ENCODE results near the gene ST7. TPM values are rescaled to one million over a fixed set of nuclear protein-coding genes. Genes with fewer than 3 reads are reported as not detected.

ST7 gene
- total RNA-seq, 1 donor from 2014 or later = 107 TPM

DNA sequence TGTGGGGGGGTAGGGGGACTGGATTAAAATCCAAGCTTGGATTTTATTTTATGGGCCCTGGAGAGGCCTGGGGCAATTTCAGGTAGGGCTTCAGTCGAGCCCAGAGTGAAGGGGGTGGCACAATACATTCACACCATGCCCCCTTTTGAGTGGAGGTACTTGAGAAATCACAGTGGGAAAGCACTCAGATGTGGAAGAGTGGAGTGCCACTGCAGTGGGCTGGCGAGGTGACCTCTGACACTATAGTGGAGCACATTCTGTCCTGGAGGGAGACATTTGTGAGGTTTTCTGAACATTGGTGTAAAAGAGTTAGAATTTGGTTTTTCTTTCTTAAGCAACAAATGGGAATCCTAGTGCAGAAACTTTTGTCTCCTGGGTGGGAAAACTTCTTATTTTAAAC, 226.4 kb downstream of the ST7 start:
- Mint-ChIP-seq H3K27ac (ENCODE audit: unreplicated experiment) (no peak overlapping the region), H3K4me3 (ENCODE audit: unreplicated experiment) (no peak overlapping the region), H3K27me3 (ENCODE audit: unreplicated experiment) (no peaks in the 10 kb centered on the region), H3K9me3 (ENCODE audit: unreplicated experiment) (peaks cover 3% of the 10 kb centered on the region), H3K36me3 (ENCODE audit: unreplicated experiment) (peaks cover 4% of the 10 kb centered on the region), H3K4me1 (ENCODE audit: low read depth, unreplicated experiment) (peaks cover 3% of the 10 kb centered on the region)
- DNase-seq = no peak
- TF ChIP-seq, protein P1, sequence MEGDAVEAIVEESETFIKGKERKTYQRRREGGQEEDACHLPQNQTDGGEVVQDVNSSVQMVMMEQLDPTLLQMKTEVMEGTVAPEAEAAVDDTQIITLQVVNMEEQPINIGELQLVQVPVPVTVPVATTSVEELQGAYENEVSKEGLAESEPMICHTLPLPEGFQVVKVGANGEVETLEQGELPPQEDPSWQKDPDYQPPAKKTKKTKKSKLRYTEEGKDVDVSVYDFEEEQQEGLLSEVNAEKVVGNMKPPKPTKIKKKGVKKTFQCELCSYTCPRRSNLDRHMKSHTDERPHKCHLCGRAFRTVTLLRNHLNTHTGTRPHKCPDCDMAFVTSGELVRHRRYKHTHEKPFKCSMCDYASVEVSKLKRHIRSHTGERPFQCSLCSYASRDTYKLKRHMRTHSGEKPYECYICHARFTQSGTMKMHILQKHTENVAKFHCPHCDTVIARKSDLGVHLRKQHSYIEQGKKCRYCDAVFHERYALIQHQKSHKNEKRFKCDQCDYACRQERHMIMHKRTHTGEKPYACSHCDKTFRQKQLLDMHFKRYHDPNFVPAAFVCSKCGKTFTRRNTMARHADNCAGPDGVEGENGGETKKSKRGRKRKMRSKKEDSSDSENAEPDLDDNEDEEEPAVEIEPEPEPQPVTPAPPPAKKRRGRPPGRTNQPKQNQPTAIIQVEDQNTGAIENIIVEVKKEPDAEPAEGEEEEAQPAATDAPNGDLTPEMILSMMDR (IDR thresholded peaks at IDR 0.05; ENCODE audit: partially characterized antibody, unreplicated experiment) = no peak

DNA sequence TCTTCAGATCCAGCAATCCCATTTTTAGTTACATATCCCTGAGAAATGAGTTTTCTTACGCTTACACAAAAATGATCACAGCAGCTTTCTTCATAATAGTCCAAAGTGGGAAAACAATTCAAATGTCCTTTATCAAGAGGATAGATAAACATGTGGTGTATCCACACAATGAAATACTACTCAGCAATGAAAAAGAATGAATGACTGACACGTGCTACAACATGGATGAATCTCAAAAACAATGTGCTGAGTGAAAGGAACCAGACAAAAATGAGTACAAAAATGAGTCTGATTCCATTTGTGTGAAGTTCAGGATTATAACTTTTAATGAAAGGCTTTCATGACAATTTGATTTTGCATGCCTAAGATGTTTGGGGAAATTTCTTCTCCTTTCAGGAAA, 230.4 kb downstream of the ST7 start:
- peaks cover 3% of the 10 kb centered on the region for H3K9me3 Mint-ChIP-seq (ENCODE audit: unreplicated experiment)
- DNase-seq = no peak
- H3K36me3 Mint-ChIP-seq (ENCODE audit: unreplicated experiment) = peaks cover 4% of the 10 kb centered on the region
- peaks cover 10% of the 10 kb centered on the region for H3K4me1 Mint-ChIP-seq (ENCODE audit: low read depth, unreplicated experiment)
- TF ChIP-seq, protein P1 (IDR thresholded peaks at IDR 0.05; ENCODE audit: partially characterized antibody, unreplicated experiment) = no peak
- no peak overlapping the region for H3K4me3 Mint-ChIP-seq (ENCODE audit: unreplicated experiment)
- peaks cover 2% of the 10 kb centered on the region for H3K27me3 Mint-ChIP-seq (ENCODE audit: unreplicated experiment)
- no peak overlapping the region for H3K27ac Mint-ChIP-seq (ENCODE audit: unreplicated experiment)

DNA sequence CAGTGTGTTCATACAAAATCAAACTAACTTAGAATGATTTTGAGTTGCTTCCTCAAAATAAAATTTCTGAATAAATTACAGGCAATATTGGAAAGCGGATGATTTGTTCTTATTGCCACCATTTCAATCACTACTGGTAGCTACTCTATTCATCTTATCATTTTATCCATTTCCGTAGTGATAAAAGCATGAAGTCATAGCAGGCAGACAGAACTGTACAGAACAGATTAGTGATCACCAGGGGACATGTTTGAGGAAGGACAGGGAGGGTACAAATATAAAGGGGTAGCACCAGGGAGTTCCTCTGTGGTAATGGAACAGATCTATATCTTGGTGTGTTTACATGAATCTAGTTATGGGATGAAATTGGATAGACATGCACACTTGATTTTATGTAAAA, 231.1 kb downstream of the ST7 start:
- H3K36me3 Mint-ChIP-seq (ENCODE audit: unreplicated experiment) = peaks cover 4% of the 10 kb centered on the region
- no peak overlapping the region for H3K27ac Mint-ChIP-seq (ENCODE audit: unreplicated experiment)

DNA sequence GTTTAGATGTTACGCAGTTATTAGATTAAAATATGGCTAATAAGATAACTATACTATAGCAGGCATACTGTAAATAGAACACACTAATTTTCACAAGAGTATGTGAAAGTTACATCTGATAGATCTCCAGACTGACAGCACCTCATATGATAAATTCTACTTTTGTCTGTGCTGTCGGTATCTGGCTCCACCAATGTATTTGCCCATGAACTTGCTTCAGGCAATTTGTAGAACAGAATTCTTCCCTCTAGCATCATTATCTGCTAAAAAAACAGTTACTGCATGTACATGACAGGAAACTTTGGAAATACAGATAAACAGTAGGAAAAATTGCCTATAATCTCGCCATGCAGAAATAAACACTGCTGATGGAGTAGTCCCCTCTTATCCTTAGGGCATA, 231.8 kb downstream of the ST7 start:
- Mint-ChIP-seq H3K36me3 (ENCODE audit: unreplicated experiment) (peaks cover 4% of the 10 kb centered on the region), H3K4me3 (ENCODE audit: unreplicated experiment) (no peak overlapping the region), H3K27ac (ENCODE audit: unreplicated experiment) (no peak overlapping the region), H3K4me1 (ENCODE audit: low read depth, unreplicated experiment) (peaks cover 13% of the 10 kb centered on the region), H3K27me3 (ENCODE audit: unreplicated experiment) (peaks cover 2% of the 10 kb centered on the region), H3K9me3 (ENCODE audit: unreplicated experiment) (peaks cover 3% of the 10 kb centered on the region)
- TF ChIP-seq, protein P1 (IDR thresholded peaks at IDR 0.05; ENCODE audit: partially characterized antibody, unreplicated experiment) = no peak
- DNase-seq = no peak

More for the DNA sequence above, 231.1 kb downstream of the ST7 start:
- TF ChIP-seq, protein P1 (IDR thresholded peaks at IDR 0.05; ENCODE audit: partially characterized antibody, unreplicated experiment) = no peak
- Mint-ChIP-seq H3K27me3 (ENCODE audit: unreplicated experiment) (peaks cover 2% of the 10 kb centered on the region), H3K9me3 (ENCODE audit: unreplicated experiment) (peaks cover 3% of the 10 kb centered on the region), H3K4me1 (ENCODE audit: low read depth, unreplicated experiment) (peaks cover 10% of the 10 kb centered on the region), H3K4me3 (ENCODE audit: unreplicated experiment) (no peak overlapping the region)
- DNase-seq = no peak

DNA sequence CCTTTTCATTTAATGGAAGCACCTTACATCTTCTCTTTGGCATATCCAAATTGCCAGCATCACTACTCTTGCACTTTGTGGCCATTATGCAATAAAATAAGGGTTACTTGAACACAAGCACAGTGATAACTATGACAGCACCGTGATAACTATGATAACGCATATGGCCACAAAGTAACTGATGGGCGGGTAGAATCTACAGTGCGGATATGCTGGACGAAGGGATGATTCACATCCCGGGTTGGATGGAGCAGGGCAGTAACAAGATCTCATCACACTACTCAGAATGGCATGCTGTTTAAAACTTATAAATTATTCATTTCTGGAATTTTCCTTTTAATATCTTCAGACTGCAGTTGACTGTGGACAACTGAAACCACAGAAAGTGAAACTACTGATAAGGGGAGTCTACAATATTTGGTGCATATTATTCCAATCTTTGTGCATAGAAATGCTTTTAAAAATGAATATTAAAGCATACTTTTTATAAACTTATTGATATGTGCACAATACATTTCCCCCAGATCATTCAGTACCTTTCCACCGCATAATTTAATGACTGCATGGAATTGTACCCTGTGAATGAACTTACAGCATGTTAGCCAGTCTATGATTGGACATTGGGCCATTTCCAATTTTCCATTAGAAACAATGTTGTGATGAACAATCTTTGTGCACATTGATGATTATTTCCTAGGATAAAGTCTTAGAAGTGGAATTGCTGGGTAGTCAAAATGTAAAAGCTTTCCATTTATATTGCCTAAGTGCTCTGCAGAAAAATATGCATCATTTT, 233.1 kb downstream of the ST7 start:
- peaks cover 2% of the 10 kb centered on the region for H3K27me3 Mint-ChIP-seq (ENCODE audit: unreplicated experiment)
- no peak for DNase-seq
- no peak overlapping the region for H3K27ac Mint-ChIP-seq (ENCODE audit: unreplicated experiment)
- H3K4me3 Mint-ChIP-seq (ENCODE audit: unreplicated experiment) = no peak overlapping the region
- H3K9me3 Mint-ChIP-seq (ENCODE audit: unreplicated experiment) = peaks cover 3% of the 10 kb centered on the region
- peaks cover 22% of the 10 kb centered on the region for H3K4me1 Mint-ChIP-seq (ENCODE audit: low read depth, unreplicated experiment)
- peaks cover 4% of the 10 kb centered on the region for H3K36me3 Mint-ChIP-seq (ENCODE audit: unreplicated experiment)
- TF ChIP-seq, protein P1 (IDR thresholded peaks at IDR 0.05; ENCODE audit: partially characterized antibody, unreplicated experiment) = no peak
